HG03108 (cell line): Measurements from ENCODE around the gene MAN2B2.
"Not testable (repeated sequence)": the region's sequence is repeated elsewhere in the genome, so short reads cannot be mapped to it uniquely, and the experiment has no call there.

Experiments
- ATAC-seq: cut with Tn5 transposase; IDR thresholded peaks from one replicate; pipeline ENCODE4 v1.9.1; 2021; ENCODE audit warnings: moderate library complexity; ENCODE audit not compliant: unreplicated experiment

The MAN2B2 gene

GRCh38 chr4:6663596-6664393 lies 88.8 kb downstream of the MAN2B2 start:
- ATAC-seq, result no peak

GRCh38 chr4:6665320-6665654 lies 90.3 kb downstream of the MAN2B2 start:
- no peak for ATAC-seq

GRCh38 chr4:6668391-6668790 lies 93.4 kb downstream of the MAN2B2 start:
- ATAC-seq, result no peak

DNA sequence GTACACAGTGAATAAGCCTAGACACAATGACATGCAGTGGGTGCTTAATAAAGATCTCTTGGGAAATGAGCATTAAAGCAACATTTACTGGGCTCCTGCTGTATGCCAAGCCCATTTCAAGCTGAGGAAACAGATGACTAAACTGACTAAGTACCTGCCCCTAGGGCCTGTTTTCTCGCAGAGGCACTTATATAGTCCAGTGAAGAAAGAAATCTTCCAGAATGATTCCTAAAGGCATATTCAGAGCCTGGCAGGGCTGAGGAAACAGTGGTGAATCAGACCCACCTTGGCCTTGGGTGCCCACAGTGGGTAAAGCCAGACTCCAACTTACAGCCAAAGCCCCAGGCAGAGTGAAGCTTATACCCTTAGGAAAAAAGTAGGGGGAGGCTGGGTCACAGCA lies 96.7 kb downstream of the MAN2B2 start:
- ATAC-seq, result no peak

DNA sequence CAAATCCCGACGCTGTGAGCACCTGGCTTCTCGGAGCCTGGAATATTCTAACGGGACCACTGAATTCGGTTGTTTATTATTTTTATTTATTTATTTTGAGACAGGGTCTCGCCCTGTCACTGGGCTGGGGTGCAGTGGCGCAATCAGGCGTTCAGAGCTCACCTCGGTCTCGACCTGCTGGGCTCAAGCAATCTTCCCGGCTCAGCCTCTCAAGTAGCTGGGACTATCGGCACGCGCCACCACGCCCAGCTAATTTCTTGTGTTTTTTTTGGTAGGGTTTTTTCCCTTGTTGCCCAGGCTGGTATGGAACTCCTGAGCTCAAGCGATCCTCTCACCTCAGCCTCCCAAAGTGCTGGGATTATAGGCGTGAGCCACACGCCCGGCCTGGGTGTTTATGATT lies 97.1 kb downstream of the MAN2B2 start:
- ATAC-seq, result no peak

- not testable (repeated sequence) for ATAC-seq
Measured at GRCh38 chr4:6672541-6673190, 97.7 kb downstream of the MAN2B2 start.
